GM19438 (cell line): ENCODE results near the gene SLC4A2.

Source experiments
- ATAC-seq: cut with Tn5 transposase; IDR thresholded peaks from one replicate; pipeline ENCODE4 v1.9.1; 2021; ENCODE audit warnings: low read depth; ENCODE audit not compliant: unreplicated experiment

Gene SLC4A2

GRCh38 chr7:151079199-151079910, 20.0 kb downstream of the SLC4A2 start:
- no peak for ATAC-seq

- no peak for ATAC-seq
These were observed 20.7 kb downstream of the SLC4A2 start for GRCh38 chr7:151080067-151080521.

- peak; percentile 68 for ATAC-seq
These were observed 21.3 kb downstream of the SLC4A2 start, which contains the start of gene FASTK for GRCh38 chr7:151080522-151081169. TSS of gene FASTK (minus strand) at chr7:151080809. CDS start at chr7:151080766, 43 bp downstream.

DNA sequence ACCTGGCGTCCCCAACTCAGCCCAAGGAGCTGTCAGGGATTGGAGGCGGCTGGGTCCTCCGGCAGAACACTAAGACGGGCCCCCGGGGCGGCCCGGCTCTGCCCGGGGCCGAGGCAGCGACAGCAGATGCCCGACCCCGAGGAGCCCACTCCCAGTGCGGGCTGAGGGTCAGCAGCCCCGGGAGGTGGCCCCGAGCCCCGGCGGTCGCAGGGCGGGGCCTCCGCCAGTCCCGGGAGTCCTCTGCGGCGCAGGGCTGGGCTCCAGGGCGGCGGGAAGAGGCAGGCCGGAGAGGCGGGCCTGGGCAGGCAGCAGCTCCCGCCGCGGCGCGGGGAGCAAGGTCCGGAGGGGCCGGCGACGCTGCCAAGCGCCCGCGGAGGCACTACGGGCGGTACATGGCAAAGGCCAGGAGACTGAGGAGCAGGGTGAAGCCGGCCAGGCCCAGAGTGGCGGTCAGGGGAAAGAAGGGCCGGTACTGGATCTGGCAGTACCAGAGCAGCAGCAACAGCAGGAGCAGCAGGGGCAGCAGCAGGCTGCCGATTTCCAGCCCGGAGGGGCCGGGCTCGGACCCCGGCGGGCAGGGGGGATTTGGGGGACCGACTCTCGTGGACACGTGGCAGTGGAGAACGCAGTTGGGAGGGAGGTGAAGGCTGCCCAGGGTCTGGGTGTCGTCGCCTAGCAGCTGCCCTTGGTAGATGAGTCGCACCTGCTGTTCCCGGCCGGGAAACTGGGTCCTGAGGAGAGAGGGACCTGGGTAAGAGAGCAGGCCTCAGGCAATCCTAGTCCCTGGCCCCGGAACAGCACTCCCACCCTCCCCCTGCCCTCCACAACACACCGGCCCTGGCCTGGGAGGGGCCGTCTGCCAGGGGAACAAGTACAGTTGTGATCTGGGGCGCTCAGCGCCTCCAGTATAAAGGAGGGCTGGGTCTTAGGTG, 22.0 kb downstream of the SLC4A2 start:
- ATAC-seq = peak; percentile 2

DNA sequence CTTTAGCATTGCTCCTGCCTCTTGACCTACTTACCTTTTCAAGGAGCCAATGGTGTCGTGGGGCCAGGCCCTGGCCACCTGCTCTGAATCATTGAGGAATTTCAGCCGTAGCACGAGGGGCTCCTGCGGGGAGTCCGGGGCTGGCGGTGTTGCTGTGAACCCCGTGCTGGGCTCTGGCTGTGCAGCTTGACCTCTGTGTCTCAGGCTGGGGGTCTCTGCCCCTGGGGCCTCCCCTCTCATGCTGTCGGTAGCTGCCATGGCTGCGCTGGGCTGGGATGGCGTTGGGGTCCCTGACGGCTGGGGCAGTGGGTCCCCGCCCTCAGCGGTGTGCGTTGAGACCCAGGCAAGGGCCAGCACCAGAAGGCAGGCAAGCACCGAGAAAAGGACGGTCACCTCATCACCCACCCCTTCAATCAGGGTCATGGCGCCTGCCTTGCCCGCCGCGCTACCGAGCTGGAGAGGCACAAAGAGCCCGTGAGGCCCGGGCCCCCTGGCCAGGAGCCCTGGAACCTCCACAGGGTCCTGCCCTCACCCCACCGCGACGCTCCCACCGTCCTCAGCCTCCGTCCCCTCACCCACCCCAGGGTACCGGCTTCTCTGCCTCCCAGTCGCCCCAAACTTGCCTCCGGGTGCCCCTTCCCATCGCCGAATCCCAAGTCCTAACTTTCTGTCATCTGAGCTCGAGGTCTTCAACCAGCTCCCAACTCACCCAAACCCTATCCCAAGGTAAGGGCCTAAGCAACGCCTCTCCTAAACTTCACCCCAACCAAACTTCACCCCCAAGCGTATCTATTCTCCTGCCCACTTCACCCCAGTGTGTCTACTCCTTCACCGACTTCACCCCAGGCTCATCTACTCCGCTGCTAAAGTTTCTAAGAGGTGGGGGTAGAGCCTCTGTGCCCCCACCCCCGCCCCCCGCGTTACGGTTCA, 23.0 kb downstream of the SLC4A2 start:
- ATAC-seq = no peak

GRCh38 chr7:151083071-151083823, 23.9 kb downstream of the SLC4A2 start, which contains the start of gene TMUB1:
TSS of gene TMUB1 (minus strand) at chr7:151083493. CDS start at chr7:151082563, 930 bp downstream.
- ATAC-seq = peak; percentile 48

DNA sequence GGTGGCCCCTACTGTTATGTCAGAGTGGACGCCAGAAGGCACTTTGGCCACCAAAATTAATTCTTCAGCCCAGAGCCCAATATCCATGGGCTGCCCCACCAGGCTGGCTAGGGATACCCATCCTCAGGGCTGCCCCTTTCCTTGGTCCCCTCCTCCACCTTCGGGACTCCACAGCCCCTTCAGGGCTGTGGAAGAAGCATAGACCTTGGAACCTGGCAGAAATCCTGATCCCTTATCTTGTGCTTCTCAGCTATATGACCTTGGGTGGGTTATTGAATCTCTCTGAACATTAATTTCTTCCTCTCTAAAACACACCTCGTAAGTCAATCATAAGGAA, 24.4 kb downstream of the SLC4A2 start:
- no peak for ATAC-seq

DNA sequence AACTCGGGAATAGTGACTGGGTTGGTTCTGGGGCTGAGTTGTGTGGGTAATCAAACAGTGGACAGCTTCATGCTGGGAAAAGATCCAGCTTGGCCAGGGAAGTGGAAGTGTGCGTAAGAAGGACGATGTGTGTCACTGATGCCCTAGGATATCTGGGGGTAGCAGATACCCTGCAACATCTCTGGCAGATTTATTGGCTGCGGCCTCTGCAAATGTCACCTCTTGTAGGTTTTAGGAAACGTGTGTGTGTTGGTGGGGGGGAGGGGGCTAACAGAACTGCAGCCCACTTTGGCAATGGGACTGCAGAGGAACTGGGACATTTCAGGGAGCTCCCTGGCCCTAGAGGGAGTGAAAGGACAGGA, 25.9 kb downstream of the SLC4A2 start:
- no peak for ATAC-seq

DNA sequence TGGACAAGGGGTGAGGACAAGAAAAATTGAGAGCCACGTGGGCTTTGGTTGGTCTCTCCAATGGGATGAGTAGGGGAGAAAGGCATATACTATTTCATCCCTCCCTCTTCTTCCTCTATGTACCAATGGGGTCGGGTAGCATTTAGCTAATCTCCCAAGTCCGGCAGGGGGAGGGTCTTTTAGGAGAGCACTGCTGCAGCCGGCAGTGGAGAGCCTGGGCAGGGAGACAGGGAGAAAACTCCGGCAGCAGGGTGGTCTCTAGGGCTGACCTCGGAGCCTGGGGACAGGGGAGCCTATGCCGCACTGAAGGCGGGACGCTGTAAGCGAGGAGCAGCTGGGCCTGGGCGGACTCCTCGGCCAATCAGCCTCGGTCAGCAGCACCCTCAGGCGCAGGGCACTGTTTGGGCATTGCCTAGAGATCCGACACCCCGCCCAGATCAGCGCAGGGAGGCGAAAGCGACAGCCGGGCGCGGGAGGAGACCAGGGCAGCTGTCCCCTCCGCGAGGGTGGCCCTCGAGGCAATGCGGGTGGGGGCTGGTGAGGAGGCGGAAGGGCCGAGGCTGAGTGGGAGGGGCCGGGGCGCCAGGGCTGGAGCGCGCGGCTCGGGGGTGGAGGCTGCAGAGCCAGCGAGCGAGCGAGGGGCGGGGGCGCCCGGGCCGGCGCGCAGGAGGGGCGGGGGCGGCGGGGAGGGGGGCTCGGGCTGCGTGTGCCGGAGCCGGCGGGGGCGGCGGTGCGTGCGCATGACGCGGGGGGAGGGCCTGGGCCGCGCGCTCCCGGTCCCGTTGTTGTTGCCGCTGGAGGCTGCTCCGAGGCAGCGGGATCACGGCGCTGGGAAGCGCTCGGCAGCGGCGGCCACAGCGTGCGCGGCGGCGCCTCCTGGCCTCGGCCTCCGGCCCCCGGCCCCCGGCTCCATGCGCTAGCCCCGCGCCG, 26.6 kb downstream of the SLC4A2 start, which contains the start of gene AGAP3:
Gene AGAP3 (plus strand): TSS at position 785 of the 930 bp plus-strand sequence. CDS start 267 bp downstream, outside the sequence.
- peak; percentile 40 for ATAC-seq

- no peak for ATAC-seq
These were observed 27.4 kb downstream of the SLC4A2 start for GRCh38 chr7:151086802-151087244.

DNA sequence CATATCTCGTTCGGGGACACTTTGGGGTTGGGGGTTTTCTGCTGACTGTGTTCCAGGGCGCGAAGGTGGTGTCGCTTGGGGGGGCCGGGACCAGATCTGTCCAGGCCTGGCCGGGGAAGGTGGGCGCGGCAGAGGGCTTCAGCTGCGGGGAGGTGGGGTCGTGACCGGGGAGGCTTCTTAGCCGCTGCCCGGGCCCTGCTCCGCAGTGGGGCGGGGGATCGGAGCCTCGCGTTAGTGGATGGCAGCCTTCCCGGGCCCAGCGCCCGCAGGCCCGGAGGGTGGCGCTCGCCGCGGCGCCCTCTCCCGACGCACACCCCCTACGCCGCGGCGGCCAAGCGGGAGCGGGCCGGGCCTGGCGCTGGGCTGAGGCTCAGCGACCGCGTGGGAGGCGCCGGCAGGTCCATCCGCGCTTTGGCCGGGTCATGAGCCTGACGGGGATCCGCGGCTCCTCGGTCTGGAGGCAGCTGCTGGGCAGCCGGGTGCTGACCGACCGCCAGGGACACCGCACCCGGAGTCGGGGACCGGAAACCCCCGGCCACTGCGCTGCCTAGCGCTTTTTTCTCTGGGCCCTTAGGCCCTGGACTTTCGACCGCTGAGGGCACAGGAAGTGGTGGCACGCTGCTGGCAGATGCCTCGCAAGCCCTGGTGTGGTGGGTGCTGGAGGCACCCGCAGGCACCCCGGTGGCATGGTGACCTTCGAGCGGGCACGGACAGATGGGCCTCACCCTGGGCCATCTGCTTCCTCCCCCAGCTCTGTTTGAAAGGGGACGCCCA, 28.0 kb downstream of the SLC4A2 start:
- no peak for ATAC-seq

DNA sequence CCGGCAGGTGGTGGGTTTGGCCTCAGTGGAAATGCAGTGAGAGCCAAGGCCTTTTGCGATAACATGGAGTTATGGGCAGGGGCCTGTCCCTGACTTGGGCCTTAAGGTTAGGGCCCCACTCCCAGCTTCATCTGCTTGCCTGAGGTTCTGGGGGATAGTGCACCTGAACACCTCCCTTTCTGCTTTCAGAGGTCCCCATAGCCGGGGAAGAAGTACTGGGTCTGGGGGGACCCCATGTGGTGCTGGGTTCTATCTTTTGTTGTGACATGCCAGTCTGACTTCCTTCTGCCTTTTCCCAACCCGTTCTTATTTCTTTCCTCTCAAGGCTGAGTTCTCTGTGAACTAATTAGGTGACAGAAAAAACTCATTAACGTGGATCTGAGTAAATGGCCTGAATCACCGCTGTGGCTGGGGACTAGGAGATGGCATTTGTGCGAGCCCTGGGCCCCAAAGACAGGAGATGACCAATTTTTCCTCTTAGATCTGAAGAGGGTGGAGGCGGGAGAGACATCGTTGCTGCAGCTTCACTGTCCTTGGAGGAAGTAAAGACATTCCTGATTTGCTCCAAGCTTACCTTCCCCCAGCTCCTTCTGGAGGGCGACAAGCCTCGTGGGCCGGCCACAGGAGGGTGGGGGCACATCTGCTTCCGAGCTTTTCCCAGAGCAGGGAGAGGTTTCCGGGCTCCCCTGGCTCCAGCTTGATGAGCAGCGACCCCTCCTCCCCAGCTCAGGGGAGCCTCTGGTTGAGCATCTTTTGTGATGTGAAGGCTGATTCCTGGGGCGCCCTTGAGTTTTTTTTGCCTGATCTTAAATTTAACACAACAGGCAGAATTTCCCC, 28.8 kb downstream of the SLC4A2 start:
- no peak for ATAC-seq

- no peak for ATAC-seq
These were observed 29.7 kb downstream of the SLC4A2 start for GRCh38 chr7:151088856-151089699.

- no peak for ATAC-seq
These were observed 30.7 kb downstream of the SLC4A2 start for GRCh38 chr7:151089893-151090730.

DNA sequence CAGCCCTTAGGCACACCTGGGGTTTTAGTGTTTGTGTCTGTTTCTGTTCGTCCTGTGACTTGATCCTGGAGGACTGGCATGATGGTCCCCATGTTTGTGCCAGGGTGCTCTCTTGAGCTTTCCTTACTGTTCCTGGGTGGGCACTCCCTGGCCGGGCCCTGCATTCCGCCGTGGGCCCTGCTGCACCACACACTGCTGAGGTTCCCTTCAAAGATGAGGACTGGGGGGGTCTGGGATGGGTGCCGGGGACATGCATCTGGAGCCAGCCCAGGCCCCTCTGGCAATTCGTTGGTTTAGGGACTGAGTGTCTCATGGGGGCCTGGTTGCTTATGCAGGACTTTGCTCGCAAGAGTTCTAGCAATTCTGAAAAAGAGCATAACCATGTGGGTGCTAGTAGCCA, 31.6 kb downstream of the SLC4A2 start:
- ATAC-seq = no peak
